Colonic mucosa (tissue), 4 donors: ENCODE measurements around the gene SORCS3. TPM values are rescaled to one million over a fixed set of nuclear protein-coding genes. Genes with fewer than 3 reads are reported as not detected.

ENCODE experiments used
- DNase-seq: peaks from one replicate; pipeline ENCODE4 v3.0.0-alpha.2; 2020
- H3K27ac ChIP-seq: fragments of 200-600 bp; one replicate; pipeline ENCODE4 v1.8.0; 2021
- H3K27me3 ChIP-seq: fragments of 200-600 bp; one replicate; pipeline ENCODE4 v1.8.0; 2021
- H3K36me3 ChIP-seq: fragments of 200-600 bp; one replicate; pipeline ENCODE4 v1.8.0; 2021
- H3K4me1 ChIP-seq: fragments of 200-600 bp; one replicate; pipeline ENCODE4 v1.8.0; 2021; ENCODE audit warnings: mild to moderate bottlenecking
- H3K4me3 ChIP-seq: fragments of 200-600 bp; one replicate; pipeline ENCODE4 v1.8.0; 2021
- H3K9ac ChIP-seq, 2 donors: one replicate each; pipeline ENCODE4 v1.7.0; 2013; ENCODE audit warnings: control low read depth in 2 of 2, low read depth in 2 of 2, low read length in 2 of 2
- H3K9me3 ChIP-seq: fragments of 200-600 bp; one replicate; pipeline ENCODE4 v1.8.0; 2021
- CTCF ChIP-seq: fragments of 200-600 bp; IDR thresholded peaks from one replicate; pipeline ENCODE4 v1.8.0; 2022; ENCODE audit warnings: antibody characterized with exemption, mild to moderate bottlenecking
- intact Hi-C: fragments of 100-400 bp; cut with DNase I; formaldehyde crosslinking; loops from one replicate; pipeline ENCODE4 v1.14.1; 2022
- total RNA-seq, 2 donors: library from RNA; stranded (reverse); fragmentation: NEBNext Ultra II Directional in 1 of 2; extraction: Animal tissue kit (Norgen Biotek cat#: 25700) in 1 of 2; gene quantifications; one replicate each; pipeline ENCODE4 v1.2.1, GENCODE V29; 2021
- donor health status: healthy.
- donor health status: DM: no; HTN: no; CAD: no.
- donor health status: DM: no; HTN: no; CAD: no.

The SORCS3 gene
- total RNA-seq, 2 donors from 2014 or later = 0.08 TPM; not detected in 1

DNA sequence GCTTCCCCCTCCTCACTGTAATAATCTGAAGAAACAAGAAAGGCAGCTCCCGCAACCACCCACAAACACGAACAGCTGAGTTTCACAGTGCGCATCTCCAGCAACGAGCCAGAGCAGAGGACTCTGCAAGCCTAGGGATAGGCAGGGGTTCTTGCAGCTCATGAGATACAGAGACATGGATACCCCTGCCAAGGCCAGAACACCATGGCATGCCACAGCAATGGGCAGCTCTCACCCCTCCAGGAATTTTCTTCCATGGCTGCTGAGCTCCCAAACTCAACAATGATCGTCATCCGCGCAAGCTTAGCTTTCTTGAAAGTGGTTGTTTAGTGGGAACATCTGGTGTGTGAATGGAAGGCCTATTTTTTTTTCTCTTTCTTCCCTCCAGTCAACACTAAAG is 637.3 kb downstream of the SORCS3 start:
- no peak for TF ChIP-seq CTCF
- H3K4me3 ChIP-seq = no peak overlapping the region
- no peak for DNase-seq
- no peaks in the 10 kb centered on the region for H3K4me1 ChIP-seq
- H3K36me3 ChIP-seq = no peaks in the 10 kb centered on the region
- no peak overlapping the region for H3K9ac ChIP-seq
- no peaks in the 10 kb centered on the region for H3K27me3 ChIP-seq
- intact Hi-C loops = no loop called here
- no peak overlapping the region for H3K27ac ChIP-seq
- no peaks in the 10 kb centered on the region for H3K9me3 ChIP-seq

DNA sequence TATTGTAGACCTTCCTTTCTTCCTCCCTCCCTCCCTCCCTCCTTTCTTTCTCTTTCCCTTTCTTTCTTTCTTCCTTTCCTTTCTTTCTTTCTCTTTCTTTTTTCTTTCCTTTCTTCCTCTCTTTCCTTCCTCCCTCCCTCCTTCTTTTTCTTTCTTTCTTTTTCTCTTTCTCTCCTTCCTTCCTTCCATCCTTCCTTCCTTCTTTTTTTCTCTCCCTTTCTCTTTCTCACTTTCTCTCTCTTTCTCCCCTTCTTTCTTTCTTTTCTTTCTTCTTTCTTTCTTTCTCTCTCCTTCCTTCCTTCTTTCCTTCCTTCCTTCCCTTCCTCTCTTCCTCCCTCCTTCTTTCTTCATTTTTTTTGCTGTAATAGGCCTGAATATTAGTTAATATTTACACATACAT is 638.0 kb downstream of the SORCS3 start:
- no peak overlapping the region for H3K27ac ChIP-seq
- no peak overlapping the region for H3K9ac ChIP-seq
- H3K9me3 ChIP-seq = no peaks in the 10 kb centered on the region
- no peaks in the 10 kb centered on the region for H3K27me3 ChIP-seq
- intact Hi-C loops = no loop called here
- TF ChIP-seq CTCF = no peak
- no peaks in the 10 kb centered on the region for H3K36me3 ChIP-seq
- no peak for DNase-seq
- H3K4me3 ChIP-seq = no peak overlapping the region
- H3K4me1 ChIP-seq = no peaks in the 10 kb centered on the region

GRCh38 chr10:105280895-105281294 is 639.8 kb downstream of the SORCS3 start:
- Histone ChIP-seq H3K9ac (no peak overlapping the region), H3K27ac (no peak overlapping the region), H3K27me3 (no peaks in the 10 kb centered on the region), H3K36me3 (no peaks in the 10 kb centered on the region), H3K9me3 (no peaks in the 10 kb centered on the region), H3K4me1 (no peaks in the 10 kb centered on the region), H3K4me3 (no peak overlapping the region)
- intact Hi-C loops = no loop called here
- TF ChIP-seq CTCF = no peak
- no peak for DNase-seq

DNA sequence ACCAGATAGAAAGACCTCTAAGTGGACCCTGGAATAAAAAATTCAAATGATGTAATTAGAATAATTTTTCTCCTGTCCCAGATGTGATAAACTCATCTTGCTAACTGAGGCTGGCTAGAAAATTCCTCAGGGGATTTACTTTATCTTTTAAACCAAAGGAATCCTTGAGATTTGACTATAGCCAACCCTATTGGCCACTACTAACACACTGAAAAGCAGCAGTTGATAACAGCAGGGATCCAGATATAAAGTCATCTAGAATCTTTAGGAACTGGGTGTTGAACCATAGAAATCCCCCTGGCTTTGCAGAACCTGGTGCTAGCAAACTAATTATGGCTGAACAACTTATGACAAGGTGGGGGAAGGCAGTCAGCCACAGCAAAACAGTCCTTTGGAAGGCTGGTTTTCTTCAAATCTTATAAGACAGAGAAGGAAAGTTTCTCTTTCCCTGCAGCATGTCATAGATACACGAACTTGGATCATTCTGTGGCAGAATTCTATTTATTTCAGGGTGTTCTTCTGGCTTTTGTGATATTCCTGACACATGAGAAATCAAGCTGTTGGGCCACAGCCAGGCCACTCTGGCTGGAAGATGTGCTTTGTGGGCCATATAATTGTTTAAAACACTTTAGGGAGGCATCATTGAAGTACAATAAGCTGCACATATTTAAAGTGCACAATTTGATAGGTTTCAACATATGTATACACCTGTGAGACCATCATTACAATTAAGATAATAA is 643.6 kb downstream of the SORCS3 start:
- no peak for TF ChIP-seq CTCF
- Histone ChIP-seq H3K9me3 (no peaks in the 10 kb centered on the region), H3K27ac (no peak overlapping the region), H3K4me3 (no peak overlapping the region), H3K36me3 (no peaks in the 10 kb centered on the region), H3K27me3 (no peaks in the 10 kb centered on the region), H3K4me1 (no peaks in the 10 kb centered on the region), H3K9ac (no peak overlapping the region)
- DNase-seq = no peak
- intact Hi-C loops = no loop called here

DNA sequence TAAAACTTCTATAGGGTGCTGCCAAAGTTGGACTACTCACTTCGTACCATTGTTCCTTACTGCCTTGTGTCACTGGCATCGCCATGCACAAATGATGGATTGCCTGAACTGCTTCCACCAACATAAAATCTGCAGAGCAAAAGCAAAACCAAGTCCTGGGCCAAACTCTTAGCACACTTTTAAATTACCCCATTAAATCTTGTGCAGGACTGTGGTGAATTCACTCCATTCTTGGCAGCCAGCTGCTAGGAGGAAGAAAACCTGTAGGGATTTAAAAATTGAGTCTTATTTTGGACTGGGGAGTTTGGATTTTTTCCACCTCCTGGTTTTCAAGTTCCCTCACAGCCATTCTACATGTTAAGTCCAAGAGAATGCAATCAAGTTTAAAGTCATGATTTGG is 646.9 kb downstream of the SORCS3 start:
- no peak for DNase-seq
- Histone ChIP-seq H3K4me3 (no peak overlapping the region), H3K4me1 (no peaks in the 10 kb centered on the region), H3K27ac (no peak overlapping the region), H3K9me3 (no peaks in the 10 kb centered on the region), H3K36me3 (no peaks in the 10 kb centered on the region), H3K27me3 (no peaks in the 10 kb centered on the region), H3K9ac (no peak overlapping the region)
- TF ChIP-seq CTCF = no peak
- intact Hi-C loops = no loop called here
